Daoy (cell line): ENCODE data around the gene AP2A2. TPM values are rescaled to one million over a fixed set of nuclear protein-coding genes. Genes with fewer than 3 reads are reported as not detected.

Source experiments
- DNase-seq: peaks from one replicate; pipeline ENCODE4 v3.0.0-alpha.2; 2015; ENCODE audit warnings: low read depth
- total RNA-seq: library from RNA; depleted of rRNA; stranded (reverse); fragments of >200 nt; shearing (Covaris generic); gene quantifications from 2 replicates; pipeline ENCODE4 v1.2.3, GENCODE V29; 2014; rRNA removed

Gene AP2A2
- total RNA-seq, 1 experiment from 2014 or later = 15.8 TPM

GRCh38 chr11:1055990-1056771, 130.5 kb downstream of the AP2A2 start:
- peak; percentile 1 for DNase-seq

GRCh38 chr11:1057806-1058205, 132.1 kb downstream of the AP2A2 start:
- DNase-seq = no peak

GRCh38 chr11:1059759-1060158, 134.1 kb downstream of the AP2A2 start:
- DNase-seq = no peak

GRCh38 chr11:1060410-1060809, 134.7 kb downstream of the AP2A2 start:
- DNase-seq = no peak

GRCh38 chr11:1060852-1061616, 135.4 kb downstream of the AP2A2 start:
- peak; percentile 88 for DNase-seq

Other genes with a start within 250 kb of the AP2A2 start
- 21.7 and 25.5 TPM in 2 replicates for gene DEAF1, start 230.6 kb upstream of the AP2A2 start, total RNA-seq
- gene TMEM80, start 230.1 kb upstream of the AP2A2 start, total RNA-seq = 7.5 and 15.8 TPM in 2 replicates
- gene EPS8L2, start 219.6 kb upstream of the AP2A2 start, total RNA-seq = 1.8 and 5.4 TPM in 2 replicates
- gene TALDO1, start 178.4 kb upstream of the AP2A2 start, total RNA-seq = 319 and 455 TPM in 2 replicates
- 17.3 and 18.4 TPM in 2 replicates for gene GATD1, start 148.4 kb upstream of the AP2A2 start, total RNA-seq
- 0.51 and 1.2 TPM in 2 replicates for gene CEND1, start 135.8 kb upstream of the AP2A2 start, total RNA-seq
- 11.8 and 14.1 TPM in 2 replicates for gene SLC25A22, start 127.6 kb upstream of the AP2A2 start, total RNA-seq
- 3.5 and 10.4 TPM in 2 replicates for gene PIDD1, start 120.6 kb upstream of the AP2A2 start, total RNA-seq
- gene RPLP2, start 115.9 kb upstream of the AP2A2 start, total RNA-seq = 693 and 756 TPM in 2 replicates
- gene PNPLA2, start 107.0 kb upstream of the AP2A2 start, total RNA-seq = 10.9 and 24.2 TPM in 2 replicates
- 5.3 and 9.0 TPM in 2 replicates for gene CRACR2B, start 98.0 kb upstream of the AP2A2 start, total RNA-seq
- 246 and 253 TPM in 2 replicates for gene CD151, start 92.9 kb upstream of the AP2A2 start, total RNA-seq
- gene POLR2L, start 83.3 kb upstream of the AP2A2 start, total RNA-seq = 75.7 and 113 TPM in 2 replicates
- gene TSPAN4, start 83.0 kb upstream of the AP2A2 start, total RNA-seq = 29.3 and 37.3 TPM in 2 replicates
- 38.5 TPM in 2 replicates for gene CHID1, start 15.1 kb upstream of the AP2A2 start, total RNA-seq
- not detected in 2 replicates for gene MUC6, start 110.8 kb downstream of the AP2A2 start, total RNA-seq
- gene MUC2, start 149.0 kb downstream of the AP2A2 start, total RNA-seq = not detected in 2 replicates
- not detected in 2 replicates for gene MUC5AC, start 232.1 kb downstream of the AP2A2 start, total RNA-seq